H9 (cell line): ENCODE measurements around the gene ABHD8. TPM values are rescaled to one million over a fixed set of nuclear protein-coding genes. Genes with fewer than 3 reads are reported as not detected.
A peak's percentile ranks its signal among the peaks of the same experiment; 100 is the strongest.

Experiments
- DNase-seq: peaks from one replicate; pipeline ENCODE4 v3.0.0-alpha.2; 2017
- H2AFZ ChIP-seq: one replicate; pipeline ENCODE4 v1.6.1; 2013; ENCODE audit warnings: mild to moderate bottlenecking, low read length, control low read depth, moderate library complexity
- H2AK5ac ChIP-seq: 2 replicates; pipeline ENCODE4 v1.6.1; 2013; ENCODE audit warnings: low read length, control low read depth, mixed read lengths; ENCODE audit not compliant: insufficient read length
- H2BK120ac ChIP-seq: one replicate; pipeline ENCODE4 v1.6.1; 2013; ENCODE audit warnings: low read depth, mild to moderate bottlenecking, low read length, control low read depth, inconsistent platforms; ENCODE audit not compliant: poor library complexity, severe bottlenecking
- H2BK12ac ChIP-seq: 2 replicates; pipeline ENCODE4 v1.6.1; 2013; ENCODE audit warnings: low read length, control low read depth, mixed read lengths, low read depth; ENCODE audit not compliant: insufficient read length
- H2BK15ac ChIP-seq: 2 replicates; pipeline ENCODE4 v1.6.1; 2013; ENCODE audit warnings: low read depth, low read length, control low read depth
- H2BK20ac ChIP-seq: one replicate; pipeline ENCODE4 v1.6.1; 2013; ENCODE audit warnings: low read depth, mild to moderate bottlenecking, low read length, control low read depth, inconsistent platforms; ENCODE audit not compliant: poor library complexity, severe bottlenecking
- H2BK5ac ChIP-seq: 2 replicates; pipeline ENCODE4 v1.6.1; 2013; ENCODE audit warnings: low read length, control low read depth, mixed read lengths; ENCODE audit not compliant: insufficient read length
- H3K14ac ChIP-seq: 2 replicates; pipeline ENCODE4 v1.6.1; 2013; ENCODE audit warnings: low read length, control low read depth; ENCODE audit not compliant: insufficient read depth
- H3K18ac ChIP-seq: 2 replicates; pipeline ENCODE4 v1.6.1; 2013; ENCODE audit warnings: low read depth, mild to moderate bottlenecking, mixed read lengths, low read length, control low read depth; ENCODE audit not compliant: insufficient read length
- H3K23ac ChIP-seq: 2 replicates; pipeline ENCODE4 v1.6.1; 2013; ENCODE audit warnings: low read length, control low read depth, mixed read lengths, low read depth; ENCODE audit not compliant: insufficient read length
- H3K23me2 ChIP-seq: 2 replicates; pipeline ENCODE4 v1.6.1; 2013; ENCODE audit warnings: low read depth, mild to moderate bottlenecking, mixed read lengths, low read length, control low read depth; ENCODE audit not compliant: insufficient read length, poor library complexity, severe bottlenecking
- H3K27ac ChIP-seq: 2 replicates; pipeline ENCODE4 v1.5.1; 2013; ENCODE audit warnings: low read length, control low read depth, mixed read lengths, low read depth; ENCODE audit not compliant: insufficient read length
- H3K27me3 ChIP-seq: 2 replicates; pipeline ENCODE4 v1.6.1; 2013; ENCODE audit warnings: low read length, control low read depth, inconsistent platforms; ENCODE audit not compliant: insufficient read depth
- H3K4ac ChIP-seq: 2 replicates; pipeline ENCODE4 v1.6.1; 2013; ENCODE audit warnings: low read depth, mild to moderate bottlenecking, control low read depth, inconsistent platforms, low read length, moderate library complexity
- H3K4me1 ChIP-seq: 2 replicates; pipeline ENCODE4 v1.6.1; 2013; ENCODE audit warnings: low read length, control low read depth, inconsistent platforms; ENCODE audit not compliant: insufficient read depth
- H3K4me2 ChIP-seq: 2 replicates; pipeline ENCODE4 v1.6.1; 2013; ENCODE audit warnings: low read length, control low read depth, mixed read lengths; ENCODE audit not compliant: insufficient read length, insufficient read depth
- H3K56ac ChIP-seq: 2 replicates; pipeline ENCODE4 v1.6.1; 2013; ENCODE audit warnings: low read depth, mild to moderate bottlenecking, mixed read lengths, low read length, control low read depth; ENCODE audit not compliant: insufficient read length
- H3K79me1 ChIP-seq: 2 replicates; pipeline ENCODE4 v1.6.1; 2013; ENCODE audit warnings: low read depth, mild to moderate bottlenecking, moderate library complexity, low read length, control low read depth, inconsistent platforms; ENCODE audit not compliant: insufficient read depth, poor library complexity, severe bottlenecking
- H3K79me2 ChIP-seq: 2 replicates; pipeline ENCODE4 v1.6.1; 2013; ENCODE audit warnings: low read length, control low read depth, inconsistent platforms; ENCODE audit not compliant: insufficient read depth
- H3K9ac ChIP-seq: 2 replicates; pipeline ENCODE4 v1.6.1; 2013; ENCODE audit warnings: low read length, control low read depth, mixed read lengths; ENCODE audit not compliant: insufficient read length; ENCODE audit errors: extremely low read depth
- H3K9me3 ChIP-seq: one replicate; pipeline ENCODE4 v1.6.1; 2013; ENCODE audit warnings: low read depth, low read length, inconsistent platforms; ENCODE audit not compliant: control insufficient read depth
- H3T11ph ChIP-seq: one replicate; pipeline ENCODE4 v1.6.1; 2013; ENCODE audit warnings: mild to moderate bottlenecking, low read length, control low read depth, inconsistent platforms
- H4K20me1 ChIP-seq: one replicate; pipeline ENCODE4 v1.6.1; 2013; ENCODE audit not compliant: control insufficient read depth, insufficient read length, insufficient read depth
- H4K5ac ChIP-seq: 2 replicates; pipeline ENCODE4 v1.6.1; 2013; ENCODE audit warnings: low read depth, mild to moderate bottlenecking, mixed read lengths, low read length, control low read depth; ENCODE audit not compliant: insufficient read length
- H4K8ac ChIP-seq: replicated peaks from 2 replicates; pipeline ENCODE4 v1.6.1; 2013; ENCODE audit warnings: low read length, control low read depth, mixed read lengths, low read depth; ENCODE audit not compliant: insufficient read length
- H4K91ac ChIP-seq: 2 replicates; pipeline ENCODE4 v1.6.1; 2013; ENCODE audit warnings: low read depth, mild to moderate bottlenecking, moderate library complexity, mixed read lengths, low read length, control low read depth; ENCODE audit not compliant: insufficient read length
- H3K27ac Mint-ChIP-seq, 3 experiments: 2 replicates in 2 of 3; 3 replicates in 1 of 3; pipeline ENCODE4 v1.8.0; 2020 to 2021; ENCODE audit warnings: mixed read lengths in 3 of 3, mild to moderate bottlenecking in 1 of 3, moderate library complexity in 1 of 3
- H3K27me3 Mint-ChIP-seq: 2 replicates; pipeline ENCODE4 v1.8.0; 2021; ENCODE audit warnings: low read depth, mild to moderate bottlenecking, moderate library complexity, mixed read lengths
- H3K36me3 Mint-ChIP-seq, 3 experiments: 2 replicates in 2 of 3; 3 replicates in 1 of 3; pipeline ENCODE4 v1.8.0; 2020 to 2021; ENCODE audit warnings: low read depth in 3 of 3, mixed read lengths in 3 of 3; ENCODE audit not compliant: insufficient read depth in 1 of 3
- H3K4me1 Mint-ChIP-seq, 2 experiments: 2 replicates each; pipeline ENCODE4 v1.8.0; 2020; ENCODE audit warnings: mixed read lengths in 2 of 2
- H3K4me3 Mint-ChIP-seq, 2 experiments: 2 replicates in 1 of 2; 3 replicates in 1 of 2; pipeline ENCODE4 v1.8.0; 2020 to 2021; ENCODE audit warnings: mild to moderate bottlenecking in 2 of 2, mixed read lengths in 2 of 2, moderate library complexity in 1 of 2
- H3K9me3 Mint-ChIP-seq, 2 experiments: 2 replicates in 1 of 2; 3 replicates in 1 of 2; pipeline ENCODE4 v1.8.0; 2020; ENCODE audit warnings: mild to moderate bottlenecking in 2 of 2, mixed read lengths in 2 of 2, moderate library complexity in 1 of 2
- CTCF ChIP-seq: fragments of 200-600 bp; sonication (generic); conservative IDR thresholded peaks from 3 replicates; pipeline ENCODE4 v1.8.0; 2021; ENCODE audit warnings: antibody characterized with exemption, mild to moderate bottlenecking
- WGBS: extraction: QIAGEN DNeasy Blood & Tissue Kit; methylation state at CpG from one replicate; pipeline ENCODE4 v1.1.7; 2013; ENCODE audit warnings: missing lambda C conversion rate, low lambda C conversion rate, mixed read lengths; ENCODE audit not compliant: insufficient read length; ENCODE audit errors: extremely low coverage; 5-methylcytosine and 5-hydroxymethylcytosine counted together
- total RNA-seq: library from RNA; stranded (reverse); gene quantifications from 2 replicates; pipeline ENCODE4 v1.2.1, GENCODE V29; 2021

Gene ABHD8
- total RNA-seq, 1 experiment from 2014 or later = 11.7 TPM

GRCh38 chr19:17259934-17260333 is 43.3 kb downstream of the ABHD8 start:
- no peak overlapping the region for H2BK12ac ChIP-seq
- no peaks in the 10 kb centered on the region for H3K79me1 ChIP-seq
- no peaks in the 10 kb centered on the region; a peak in 1 of 5 replicates for H3K9me3 Mint-ChIP-seq
- H3K36me3 Mint-ChIP-seq = peaks cover 0 to 20% (median 0%) of the 10 kb centered on the region in 3 experiments; a peak in 3 of 7 replicates
- no peak overlapping the region for H3K56ac ChIP-seq
- no peak overlapping the region for H3K4ac ChIP-seq
- peaks cover 13% of the 10 kb centered on the region for H3K9me3 ChIP-seq
- no peak overlapping the region for H3K18ac ChIP-seq
- H3K4me1 Mint-ChIP-seq = peaks cover 11 to 22% of the 10 kb centered on the region in 2 experiments
- no peak overlapping the region for H3K4me3 Mint-ChIP-seq
- H3K14ac ChIP-seq = no peak overlapping the region
- H2BK120ac ChIP-seq = no peak overlapping the region
- H4K8ac ChIP-seq = no peak overlapping the region
- H4K5ac ChIP-seq = no peak overlapping the region
- no peak for DNase-seq
- no peaks in the 10 kb centered on the region for H4K20me1 ChIP-seq
- H3K23ac ChIP-seq = no peak overlapping the region
- H4K91ac ChIP-seq = no peak overlapping the region
- WGBS = no CpG with 5 or more reads among the region's 1 CpG
- no peak overlapping the region for H3K27ac ChIP-seq
- no peaks in the 10 kb centered on the region for H3K79me2 ChIP-seq
- H2BK20ac ChIP-seq = no peak overlapping the region
- H3K27me3 Mint-ChIP-seq = peaks cover 1% of the 10 kb centered on the region; the same call in 1 of the 2 replicates
- H2BK5ac ChIP-seq = no peak overlapping the region
- no peaks in the 10 kb centered on the region for H3K27me3 ChIP-seq
- 0 out of 2 replicates have a peak overlapping the region, but pooled peaks have one; percentile 52 for H2BK15ac ChIP-seq
- H3K4me1 ChIP-seq = peaks cover 4% of the 10 kb centered on the region; the same call in 1 of the 2 replicates
- H3K9ac ChIP-seq = no peak overlapping the region
- H3T11ph ChIP-seq = no peak overlapping the region
- H3K23me2 ChIP-seq = no peaks in the 10 kb centered on the region
- H2AK5ac ChIP-seq = no peak overlapping the region
- no peak overlapping the region for H2AFZ ChIP-seq
- TF ChIP-seq CTCF = no peak
- no peak overlapping the region for H3K27ac Mint-ChIP-seq
- no peak overlapping the region for H3K4me2 ChIP-seq
